ENCODE measurements around the gene SAXO2. TPM values are rescaled to one million over a fixed set of nuclear protein-coding genes. Genes with fewer than 3 reads are reported as not detected.

Gene SAXO2
- total and polyA plus RNA-seq, 2 of the 8 experiments (the other 6 are each of a cell fraction or from before 2014, with no cell fraction given): 3.1 TPM

- no peak for TF ChIP-seq CHD7 (IDR thresholded peaks at IDR 0.05; ENCODE audit: insufficient replicate concordance, low read length)
- no peak for TF ChIP-seq CHD2 (IDR thresholded peaks at IDR 0.05; ENCODE audit: low read length)
- no peak for TF ChIP-seq GTF2F1 (IDR thresholded peaks at IDR 0.05; ENCODE audit: borderline replicate concordance, low read depth, low read length)
These were observed 732 bp downstream of the SAXO2 start (continued) for GRCh38 chr15:82263350-82263749.
